Uterus (tissue), 2 donors: ENCODE data around the gene HSD11B1.

Experiments
- POLR2A ChIP-seq, 2 donors: fragments of 450-650 bp; IDR thresholded peaks; one replicate each; pipeline ENCODE4 v1.6.1; 2016; ENCODE audit warnings: antibody characterized with exemption in 2 of 2, mild to moderate bottlenecking in 1 of 2, moderate library complexity in 1 of 2
- TF ChIP-seq, protein P1 (sequence below), 4 experiments: fragments of 200-600 bp in 2 of 4; fragments of 450-650 bp in 2 of 4; sonication (generic) in 2 of 4; IDR thresholded peaks; one replicate each; pipeline ENCODE4 v1.5.1; 2016 to 2019; ENCODE audit warnings: antibody characterized with exemption in 4 of 4, mild to moderate bottlenecking in 2 of 4, moderate library complexity in 1 of 4

DNA sequence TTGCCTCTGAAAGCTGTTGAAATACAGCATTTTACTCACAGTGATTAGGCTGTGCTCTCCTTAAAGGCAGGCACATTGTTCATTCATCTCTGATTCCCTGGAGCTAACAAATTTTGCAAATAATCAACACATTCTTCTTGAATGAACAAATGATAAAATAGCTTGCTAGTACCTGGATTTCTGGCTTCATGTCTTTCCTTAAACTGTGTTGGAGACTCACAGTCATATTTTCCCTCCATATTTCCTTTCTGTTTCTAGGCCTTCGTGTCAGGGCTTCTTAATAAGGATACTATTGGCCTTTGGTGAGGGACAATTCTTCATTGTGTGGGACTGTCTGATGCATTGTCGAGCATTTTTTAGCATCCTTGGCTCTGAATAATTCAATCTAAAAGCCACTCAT is 9.7 kb downstream of the HSD11B1 start:
- TF ChIP-seq, protein P1, sequence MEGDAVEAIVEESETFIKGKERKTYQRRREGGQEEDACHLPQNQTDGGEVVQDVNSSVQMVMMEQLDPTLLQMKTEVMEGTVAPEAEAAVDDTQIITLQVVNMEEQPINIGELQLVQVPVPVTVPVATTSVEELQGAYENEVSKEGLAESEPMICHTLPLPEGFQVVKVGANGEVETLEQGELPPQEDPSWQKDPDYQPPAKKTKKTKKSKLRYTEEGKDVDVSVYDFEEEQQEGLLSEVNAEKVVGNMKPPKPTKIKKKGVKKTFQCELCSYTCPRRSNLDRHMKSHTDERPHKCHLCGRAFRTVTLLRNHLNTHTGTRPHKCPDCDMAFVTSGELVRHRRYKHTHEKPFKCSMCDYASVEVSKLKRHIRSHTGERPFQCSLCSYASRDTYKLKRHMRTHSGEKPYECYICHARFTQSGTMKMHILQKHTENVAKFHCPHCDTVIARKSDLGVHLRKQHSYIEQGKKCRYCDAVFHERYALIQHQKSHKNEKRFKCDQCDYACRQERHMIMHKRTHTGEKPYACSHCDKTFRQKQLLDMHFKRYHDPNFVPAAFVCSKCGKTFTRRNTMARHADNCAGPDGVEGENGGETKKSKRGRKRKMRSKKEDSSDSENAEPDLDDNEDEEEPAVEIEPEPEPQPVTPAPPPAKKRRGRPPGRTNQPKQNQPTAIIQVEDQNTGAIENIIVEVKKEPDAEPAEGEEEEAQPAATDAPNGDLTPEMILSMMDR (IDR thresholded peaks at IDR 0.05): no peak
- no peak for TF ChIP-seq POLR2A (IDR thresholded peaks at IDR 0.05)
